A673 (cell line): Measurements from ENCODE around the gene TJAP1. TPM values are rescaled to one million over a fixed set of nuclear protein-coding genes. Genes with fewer than 3 reads are reported as not detected.
A peak's percentile ranks its signal among the peaks of the same experiment; 100 is the strongest.

Source experiments
- BruUV-seq: library from RNA; stranded (reverse); fragments of 400-500 nt; replicated peaks from 2 replicates; lab custom pipeline; 2021; lab: Mats Ljungman, UMichigan
- CTCF ChIA-PET: fragments of 300-600 bp; sonication (Branson Sonifier 250); formaldehyde crosslinking; loops from one replicate; lab custom pipeline; 2022; ENCODE audit warnings: antibody characterized with exemption; lab: Charles Lee
- POLR2A ChIA-PET: fragments of 300-600 bp; sonication (Branson Sonifier 250); formaldehyde crosslinking; loops from one replicate; lab custom pipeline; 2022; ENCODE audit warnings: antibody characterized with exemption; ENCODE audit not compliant: low non-redundant PET; lab: Charles Lee
- DNase-seq: peaks from one replicate; pipeline ENCODE4 v3.0.0-alpha.2; 2015; ENCODE audit warnings: low spot score
- H3K27ac ChIP-seq: fragments of 200-600 bp; sonication (generic); 2 replicates; pipeline ENCODE4 v1.5.1; 2016; ENCODE audit warnings: mixed run types, low read depth, mild to moderate bottlenecking, mixed read lengths, antibody characterized with exemption, low read length; ENCODE audit not compliant: poor library complexity, severe bottlenecking
- H3K27me3 ChIP-seq: fragments of 200-600 bp; sonication (generic); replicated peaks from 2 replicates; pipeline ENCODE4 v1.6.1; 2017; ENCODE audit warnings: mixed run types, low read depth, mild to moderate bottlenecking, mixed read lengths, antibody characterized with exemption, low read length; ENCODE audit not compliant: insufficient read depth, poor library complexity
- H3K36me3 ChIP-seq: fragments of 200-600 bp; sonication (generic); 2 replicates; pipeline ENCODE4 v1.6.1; 2016; ENCODE audit warnings: mixed run types, mild to moderate bottlenecking, mixed read lengths, antibody characterized with exemption, low read length; ENCODE audit not compliant: insufficient read depth, poor library complexity, severe bottlenecking
- H3K4me1 ChIP-seq: fragments of 200-600 bp; sonication (generic); 2 replicates; pipeline ENCODE4 v1.6.1; 2017; ENCODE audit warnings: mixed run types, mild to moderate bottlenecking, mixed read lengths, antibody characterized with exemption, low read length; ENCODE audit not compliant: insufficient read depth, poor library complexity, severe bottlenecking
- H3K4me3 ChIP-seq: fragments of 200-600 bp; sonication (generic); 2 replicates; pipeline ENCODE4 v1.5.1; 2016; ENCODE audit warnings: low read depth, mixed run types, mild to moderate bottlenecking, mixed read lengths, low read length; ENCODE audit not compliant: poor library complexity, severe bottlenecking
- H3K9me3 ChIP-seq: fragments of 200-600 bp; sonication (generic); 2 replicates; pipeline ENCODE4 v1.6.1; 2016; ENCODE audit warnings: mixed run types, low read depth, mild to moderate bottlenecking, mixed read lengths, antibody characterized with exemption, low read length; ENCODE audit not compliant: poor library complexity, severe bottlenecking
- EZH2 ChIP-seq: fragments of 200-600 bp; sonication (generic); IDR thresholded peaks from 2 replicates; pipeline ENCODE4 v1.6.1; 2017; ENCODE audit warnings: borderline replicate concordance, low read depth, mild to moderate bottlenecking, mixed read lengths, antibody characterized with exemption, low read length; ENCODE audit not compliant: poor library complexity, severe bottlenecking
- intact Hi-C: fragments of 100-400 bp; cut with micrococcal nuclease; formaldehyde crosslinking; loops from one replicate; pipeline ENCODE4 v1.10.0; 2022; ENCODE audit not compliant: unreplicated experiment
- total RNA-seq: library from RNA; stranded (reverse); gene quantifications from 2 replicates; pipeline ENCODE4 v1.2.3, GENCODE V29; 2021
- TF ChIP-seq, protein P1 (sequence below): fragments of 300-800, 200-600 bp; sonication (generic); conservative IDR thresholded peaks from 2 replicates; pipeline ENCODE4 v1.5.1; 2017; ENCODE audit warnings: low read depth, mild to moderate bottlenecking, antibody characterized with exemption, low read length, moderate library complexity, mixed read lengths

The TJAP1 gene
- total RNA-seq, 1 experiment from 2014 or later: 46.0 TPM

DNA sequence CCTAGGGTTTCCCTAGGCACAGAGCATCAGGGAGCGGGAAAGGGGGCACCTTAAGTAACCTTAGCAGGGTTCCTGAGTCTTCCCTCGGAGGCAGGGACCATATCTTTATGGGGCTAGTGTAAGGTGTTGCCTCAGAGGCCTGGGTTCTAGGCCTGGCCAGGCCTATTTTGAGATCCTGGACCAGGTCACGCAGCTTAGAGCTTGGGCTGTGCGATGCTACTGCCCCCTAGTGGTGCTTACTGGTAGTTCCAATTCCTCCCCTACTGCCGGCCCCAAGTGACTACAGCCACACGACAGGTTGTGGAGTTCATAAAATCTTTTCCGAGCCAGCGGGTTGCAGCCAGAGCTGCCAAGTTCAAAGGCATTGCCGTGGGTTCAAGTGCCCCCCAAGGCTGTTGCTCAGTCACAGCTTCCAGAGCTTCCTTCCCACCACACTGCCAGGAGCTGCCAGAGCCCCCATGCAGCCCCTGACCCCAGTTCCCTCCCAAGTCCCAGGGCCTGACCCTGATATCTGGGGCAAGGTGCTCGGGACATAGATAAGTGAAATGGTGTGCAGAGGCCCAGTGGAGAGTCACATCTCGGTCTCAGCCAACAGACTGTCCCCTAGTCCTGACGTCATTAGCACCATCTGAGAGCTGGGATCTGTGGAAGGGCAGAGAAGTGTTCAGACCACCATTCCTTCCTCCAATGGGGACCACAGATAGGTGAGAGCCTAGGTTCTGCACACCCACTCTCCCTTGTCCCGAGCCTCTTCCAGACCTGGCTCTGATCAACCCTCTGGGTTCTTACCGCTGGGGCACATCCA lies 29.5 kb downstream of the TJAP1 start:
- Histone ChIP-seq H3K27me3 (no peaks in the 10 kb centered on the region), H3K27ac (no peak overlapping the region), H3K4me3 (no peak overlapping the region), H3K36me3 (peaks cover 28% of the 10 kb centered on the region), H3K4me1 (no peaks in the 10 kb centered on the region), H3K9me3 (no peaks in the 10 kb centered on the region)
- intact Hi-C loops: loop anchor here (1.0 to 10.0 kb wide), 3 partner anchors 51 to 242 kb away; no protein-coding TSS in a partner anchor
- ChIA-PET POLR2A (interaction anchor here (0.6 kb wide), 1 partner anchor 46 kb away, joined by 4 read pairs; no protein-coding TSS in a partner anchor), CTCF (interaction anchor here (0.9 to 1.4 kb wide), 5 partner anchors 15 to 277 kb away, joined by 3 to 10 read pairs (median 4); partner anchors contain the start of genes DLK2 and DNPH1)
- peak; percentile 83 for DNase-seq
- no peak for TF ChIP-seq EZH2
- TF ChIP-seq, protein P1, sequence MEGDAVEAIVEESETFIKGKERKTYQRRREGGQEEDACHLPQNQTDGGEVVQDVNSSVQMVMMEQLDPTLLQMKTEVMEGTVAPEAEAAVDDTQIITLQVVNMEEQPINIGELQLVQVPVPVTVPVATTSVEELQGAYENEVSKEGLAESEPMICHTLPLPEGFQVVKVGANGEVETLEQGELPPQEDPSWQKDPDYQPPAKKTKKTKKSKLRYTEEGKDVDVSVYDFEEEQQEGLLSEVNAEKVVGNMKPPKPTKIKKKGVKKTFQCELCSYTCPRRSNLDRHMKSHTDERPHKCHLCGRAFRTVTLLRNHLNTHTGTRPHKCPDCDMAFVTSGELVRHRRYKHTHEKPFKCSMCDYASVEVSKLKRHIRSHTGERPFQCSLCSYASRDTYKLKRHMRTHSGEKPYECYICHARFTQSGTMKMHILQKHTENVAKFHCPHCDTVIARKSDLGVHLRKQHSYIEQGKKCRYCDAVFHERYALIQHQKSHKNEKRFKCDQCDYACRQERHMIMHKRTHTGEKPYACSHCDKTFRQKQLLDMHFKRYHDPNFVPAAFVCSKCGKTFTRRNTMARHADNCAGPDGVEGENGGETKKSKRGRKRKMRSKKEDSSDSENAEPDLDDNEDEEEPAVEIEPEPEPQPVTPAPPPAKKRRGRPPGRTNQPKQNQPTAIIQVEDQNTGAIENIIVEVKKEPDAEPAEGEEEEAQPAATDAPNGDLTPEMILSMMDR: peak; percentile 94
- BruUV-seq: no TSS peak

DNA sequence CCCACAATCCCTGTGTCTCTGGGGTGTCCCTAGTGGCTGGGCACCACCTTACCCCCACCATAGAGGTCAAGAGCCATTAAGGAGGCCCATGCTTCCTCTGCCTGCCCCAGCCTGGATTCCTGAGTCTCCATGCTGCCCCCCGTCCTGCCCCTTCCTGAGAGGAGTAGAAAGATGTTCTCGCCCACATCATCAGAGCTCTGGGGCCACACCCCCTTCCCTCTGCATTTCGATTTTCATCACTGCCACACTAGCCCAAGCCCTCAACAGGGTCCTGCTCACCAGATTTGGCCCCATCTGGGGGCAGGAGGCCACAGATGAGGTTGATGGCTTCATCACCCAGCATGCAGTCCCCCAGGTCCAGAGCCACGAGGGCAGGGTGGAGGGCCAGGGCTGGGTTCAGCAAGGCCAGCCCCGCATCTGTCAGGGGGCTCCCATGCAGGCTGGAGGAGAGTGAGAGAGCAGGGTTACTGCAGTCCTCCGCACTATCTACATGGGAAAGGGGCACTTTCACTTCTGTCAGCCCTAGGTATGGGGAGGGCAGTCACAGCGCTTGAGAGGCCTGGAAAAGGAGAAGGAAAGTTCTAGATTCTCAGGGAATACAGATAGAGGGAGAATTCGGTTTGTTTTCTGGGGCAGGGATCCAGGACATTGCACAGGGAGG lies 31.2 kb downstream of the TJAP1 start:
- TF ChIP-seq EZH2: no peak
- no peak for DNase-seq
- no TSS peak for BruUV-seq
- Histone ChIP-seq H3K4me1 (no peaks in the 10 kb centered on the region), H3K27me3 (no peaks in the 10 kb centered on the region), H3K4me3 (peak overlapping the region; percentile 78), H3K36me3 (peaks cover 34% of the 10 kb centered on the region), H3K27ac (no peak overlapping the region), H3K9me3 (no peaks in the 10 kb centered on the region)
- ChIA-PET POLR2A (no interaction called here), CTCF (no interaction called here)
- intact Hi-C loops: loop anchor here (10.0 kb wide), 1 partner anchor 244 kb away; no protein-coding TSS in a partner anchor

DNA sequence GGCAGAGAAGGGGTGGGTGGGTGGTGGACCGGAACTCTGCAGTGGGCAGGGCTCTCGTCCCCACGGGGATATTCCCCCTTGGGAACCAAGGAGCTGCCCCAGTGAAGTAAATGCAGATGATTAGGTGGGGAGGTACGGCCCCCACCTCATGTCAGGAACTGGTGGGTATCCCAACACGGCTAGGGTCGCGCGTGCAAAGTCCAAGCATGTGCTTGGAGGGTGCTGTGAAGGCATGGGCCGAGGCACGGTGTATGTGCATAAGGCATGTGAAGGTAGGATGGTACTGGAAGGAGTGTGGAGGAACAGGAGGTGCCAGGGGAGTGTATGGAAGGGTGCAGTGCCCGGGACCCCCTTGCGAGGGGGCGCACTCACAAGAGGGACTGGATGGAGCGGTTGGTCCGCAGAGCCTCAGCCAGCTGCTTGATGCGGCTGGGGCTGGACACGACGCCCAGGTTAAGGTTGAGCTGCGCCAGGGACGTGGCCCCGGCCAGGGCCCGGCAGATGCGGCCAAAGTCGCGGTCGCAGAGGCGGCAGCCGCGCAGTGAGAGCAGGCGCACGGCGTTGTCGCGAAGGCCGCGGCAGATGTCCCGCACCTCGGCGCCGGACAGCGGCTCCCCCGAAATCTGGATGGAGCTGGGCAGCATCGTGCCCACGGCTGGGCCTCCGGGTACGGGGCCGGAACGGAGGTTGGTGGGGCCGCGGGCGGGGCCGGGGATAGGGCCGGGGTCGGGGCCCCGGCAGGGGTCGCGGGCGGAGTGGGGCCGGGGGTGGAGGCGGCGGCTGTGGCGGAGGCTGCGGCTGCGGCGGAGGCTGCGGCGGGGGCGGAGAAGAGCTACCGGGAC lies 32.0 kb downstream of the TJAP1 start:
- no peak for DNase-seq
- no peak overlapping the region for H3K27ac ChIP-seq
- CTCF ChIA-PET: interaction anchor here (0.7 to 1.0 kb wide), 3 partner anchors 17 to 54 kb away, joined by 4 to 5 read pairs (median 5); partner anchors contain the start of gene DLK2
- H3K4me1 ChIP-seq: no peaks in the 10 kb centered on the region
- H3K27me3 ChIP-seq: no peaks in the 10 kb centered on the region
- H3K36me3 ChIP-seq: peaks cover 37% of the 10 kb centered on the region
- POLR2A ChIA-PET: no interaction called here
- H3K4me3 ChIP-seq: peak overlapping the region; percentile 78
- no TSS peak for BruUV-seq
- intact Hi-C loops: loop anchor here (10.0 kb wide), 1 partner anchor 245 kb away; no protein-coding TSS in a partner anchor
- no peaks in the 10 kb centered on the region for H3K9me3 ChIP-seq
- TF ChIP-seq, protein P1: no peak
- no peak for TF ChIP-seq EZH2
